ENCODE results near the gene GAS2L1.

The GAS2L1 gene

DNA sequence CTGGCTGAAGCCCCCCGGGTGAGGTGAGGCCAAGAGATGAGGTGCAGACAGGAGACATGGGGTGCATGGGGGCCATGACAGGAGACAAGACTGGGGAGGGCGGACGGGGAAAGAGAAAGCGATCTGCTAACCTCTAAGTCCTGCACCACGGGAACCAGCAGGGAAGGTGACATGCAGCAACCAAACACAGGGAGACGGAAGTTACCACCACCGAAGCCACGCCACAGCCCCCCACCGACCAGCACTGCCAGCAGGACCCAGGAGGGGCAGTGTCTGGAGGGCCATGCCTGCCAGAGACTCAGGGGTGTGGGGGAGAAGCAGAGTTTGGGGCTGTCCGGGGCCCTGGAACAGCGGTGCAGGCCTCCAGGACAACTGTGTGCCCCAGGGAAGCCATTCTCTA is 23.1 kb downstream of the GAS2L1 start:
- no peak overlapping the region for H3K27ac Mint-ChIP-seq
- DNase-seq (no peak), ATAC-seq (replicated peaks) (no peak)
- peaks cover 0 to 4% of the 10 kb centered on the region in 2 donors for H3K4me1 Mint-ChIP-seq (ENCODE audit: low read depth in 2 of 2)
- H3K27me3 Mint-ChIP-seq = no peaks in the 10 kb centered on the region
- peaks cover 14% of the 10 kb centered on the region for H3K36me3 Mint-ChIP-seq (ENCODE audit: insufficient read depth)
- no peak overlapping the region for H3K4me3 Mint-ChIP-seq
- no peaks in the 10 kb centered on the region for H3K9me3 Mint-ChIP-seq

DNA sequence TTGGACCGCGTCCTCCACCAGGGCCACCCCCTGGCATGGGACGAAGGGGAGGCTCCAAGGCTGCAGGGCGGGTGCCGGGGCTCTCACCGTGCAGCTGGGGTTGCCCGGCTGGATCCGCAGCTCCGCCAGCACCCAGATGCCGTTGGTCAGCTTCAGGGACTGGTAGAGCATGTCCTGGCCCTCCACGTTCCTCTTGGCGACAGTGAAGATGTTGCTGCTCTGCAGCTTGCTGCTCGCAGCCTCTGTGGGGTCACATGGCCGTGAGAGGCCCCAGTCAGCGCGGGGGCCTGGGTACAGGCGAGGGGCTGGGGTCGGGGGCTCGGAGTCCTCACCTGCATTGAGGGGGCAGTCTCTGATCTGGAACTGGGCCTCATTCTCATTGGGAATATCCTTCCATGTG is 23.8 kb downstream of the GAS2L1 start:
- H3K4me3 Mint-ChIP-seq = no peak overlapping the region
- peaks cover 18% of the 10 kb centered on the region for H3K36me3 Mint-ChIP-seq (ENCODE audit: insufficient read depth)
- no peaks in the 10 kb centered on the region for H3K9me3 Mint-ChIP-seq
- ATAC-seq (replicated peaks) (no peak), DNase-seq (no peak)
- H3K4me1 Mint-ChIP-seq (ENCODE audit: low read depth in 2 of 2) = peaks cover 0 to 4% of the 10 kb centered on the region in 2 donors
- no peak overlapping the region for H3K27ac Mint-ChIP-seq
- H3K27me3 Mint-ChIP-seq = no peaks in the 10 kb centered on the region

DNA sequence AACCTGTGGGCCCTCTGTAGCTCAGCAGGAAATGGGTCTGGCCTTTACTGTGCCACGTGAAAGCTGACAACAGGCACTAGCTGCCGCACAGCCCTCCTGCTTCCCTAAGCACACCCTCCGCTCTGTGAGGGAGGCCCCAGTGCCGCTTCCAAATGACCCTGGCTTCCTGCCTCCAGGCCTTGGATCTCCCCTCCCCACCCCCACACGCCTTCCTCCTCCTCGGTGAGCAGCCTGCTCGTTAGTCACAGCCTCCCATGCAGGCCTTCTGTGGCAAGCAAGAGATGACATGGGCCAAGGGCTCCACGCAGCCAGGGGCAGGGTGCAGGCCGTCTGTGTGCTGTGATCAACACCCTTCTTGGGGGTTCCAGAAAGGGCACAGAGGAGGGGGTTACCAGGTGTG is 24.3 kb downstream of the GAS2L1 start:
- peaks cover 18% of the 10 kb centered on the region for H3K36me3 Mint-ChIP-seq (ENCODE audit: insufficient read depth)
- DNase-seq (no peak), ATAC-seq (replicated peaks) (no peak)
- no peaks in the 10 kb centered on the region for H3K27me3 Mint-ChIP-seq
- H3K4me1 Mint-ChIP-seq (ENCODE audit: low read depth in 2 of 2) = peaks cover 0 to 4% of the 10 kb centered on the region in 2 donors
- H3K9me3 Mint-ChIP-seq = no peaks in the 10 kb centered on the region
- H3K27ac Mint-ChIP-seq = no peak overlapping the region
- H3K4me3 Mint-ChIP-seq = no peak overlapping the region

DNA sequence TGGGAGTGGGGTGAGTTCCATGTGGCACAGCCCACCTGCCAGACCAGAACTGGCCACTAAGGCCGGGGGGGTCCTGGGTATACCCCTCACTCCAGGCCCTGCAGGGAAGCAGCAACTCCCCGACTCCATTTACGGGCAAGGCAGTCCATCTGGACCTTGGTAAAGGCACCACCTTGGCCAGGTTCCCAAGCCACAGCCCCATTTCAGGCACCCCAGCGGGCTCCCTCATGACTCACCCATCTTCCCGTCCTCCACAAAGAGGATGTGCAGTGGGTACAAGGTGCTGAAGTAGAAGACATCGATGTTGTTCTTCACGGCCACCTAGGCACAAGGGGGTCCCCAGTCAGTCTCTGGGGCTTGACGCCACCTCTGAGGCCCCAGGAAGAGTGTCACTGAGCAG is 24.8 kb downstream of the GAS2L1 start:
- H3K36me3 Mint-ChIP-seq (ENCODE audit: insufficient read depth) = peaks cover 18% of the 10 kb centered on the region
- H3K27me3 Mint-ChIP-seq = no peaks in the 10 kb centered on the region
- no peaks in the 10 kb centered on the region for H3K9me3 Mint-ChIP-seq
- DNase-seq = no peak
- peak overlapping the region in 1 of 2 donors; percentile 79 for H3K27ac Mint-ChIP-seq
- peaks cover 0 to 4% of the 10 kb centered on the region in 2 donors for H3K4me1 Mint-ChIP-seq (ENCODE audit: low read depth in 2 of 2)
- ATAC-seq (replicated peaks) = no peak
- H3K4me3 Mint-ChIP-seq = no peak overlapping the region

DNA sequence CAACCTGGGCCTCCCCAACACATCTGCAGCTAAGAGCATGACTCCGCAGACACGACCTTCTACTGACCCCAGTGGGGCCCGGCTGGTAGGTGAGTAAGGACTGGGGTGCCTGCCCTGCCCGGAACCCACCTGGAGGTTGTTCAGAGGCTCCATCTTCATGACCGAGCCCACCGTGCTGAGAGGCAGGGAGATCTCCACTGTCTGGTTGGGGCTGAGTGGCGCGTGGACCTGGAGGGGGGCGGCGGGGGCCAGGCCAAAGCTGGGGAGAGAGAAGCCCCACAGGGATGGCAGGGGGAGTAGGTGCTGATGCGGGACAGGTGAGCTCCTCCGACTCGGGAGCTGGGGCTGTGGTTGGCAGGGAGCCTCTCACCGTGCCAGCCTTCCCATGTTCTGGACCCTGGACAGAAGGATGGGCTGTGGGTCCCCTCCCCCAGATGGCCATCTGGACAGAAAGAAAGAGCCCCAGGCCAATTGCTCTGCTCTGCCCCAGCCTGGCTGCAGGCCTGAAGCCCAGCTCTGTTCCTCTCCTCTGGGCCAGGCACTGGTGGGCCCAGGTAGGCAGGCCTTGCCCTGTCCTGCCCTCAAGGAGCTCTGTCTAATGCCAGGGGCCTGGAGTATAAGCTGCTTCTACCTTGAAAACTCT is 25.3 kb downstream of the GAS2L1 start:
- DNase-seq (no peak), ATAC-seq (replicated peaks) (no peak)
- H3K4me1 Mint-ChIP-seq (ENCODE audit: low read depth in 2 of 2) = peaks cover 0 to 4% of the 10 kb centered on the region in 2 donors
- H3K4me3 Mint-ChIP-seq = no peak overlapping the region
- H3K27ac Mint-ChIP-seq = peak overlapping the region in 1 of 2 donors; percentile 79
- peaks cover 24% of the 10 kb centered on the region for H3K36me3 Mint-ChIP-seq (ENCODE audit: insufficient read depth)
- H3K27me3 Mint-ChIP-seq = no peaks in the 10 kb centered on the region
- no peaks in the 10 kb centered on the region for H3K9me3 Mint-ChIP-seq

DNA sequence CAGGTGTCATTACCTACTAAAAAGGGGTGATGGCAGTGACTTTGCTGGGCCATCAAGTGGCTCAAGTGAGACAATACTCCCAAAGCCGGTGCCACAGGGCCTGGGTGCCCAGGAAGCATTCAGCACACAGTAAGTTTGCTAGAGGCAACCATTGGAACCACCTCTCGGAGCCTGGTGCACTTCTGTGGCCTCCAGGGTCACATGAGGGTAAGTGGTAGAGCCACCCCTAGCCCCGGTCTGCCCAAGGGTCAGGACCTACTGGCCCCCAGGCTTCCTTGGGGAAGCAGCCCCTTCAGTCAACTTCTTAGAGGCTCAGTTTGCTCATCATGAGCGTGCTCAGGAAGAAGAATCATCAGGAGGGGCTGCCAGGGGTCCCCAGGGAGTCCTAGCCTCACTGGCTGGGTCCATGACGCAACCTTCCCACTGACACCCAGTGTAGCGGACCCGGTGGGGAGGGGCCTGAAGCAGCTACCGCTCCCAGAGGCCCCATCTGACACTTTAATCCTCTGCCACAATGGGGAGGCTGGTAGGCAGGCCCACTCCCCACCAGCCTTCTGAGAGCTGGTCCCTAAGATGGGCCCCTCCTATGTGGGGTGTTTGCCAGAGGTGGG is 26.5 kb downstream of the GAS2L1 start:
- DNase-seq (no peak), ATAC-seq (replicated peaks) (no peak)
- H3K27ac Mint-ChIP-seq = no peak overlapping the region
- H3K4me1 Mint-ChIP-seq (ENCODE audit: low read depth in 2 of 2) = peaks cover 0 to 4% of the 10 kb centered on the region in 2 donors
- H3K36me3 Mint-ChIP-seq (ENCODE audit: insufficient read depth) = peaks cover 29% of the 10 kb centered on the region
- H3K9me3 Mint-ChIP-seq = no peaks in the 10 kb centered on the region
- no peak overlapping the region for H3K4me3 Mint-ChIP-seq
- H3K27me3 Mint-ChIP-seq = no peaks in the 10 kb centered on the region

DNA sequence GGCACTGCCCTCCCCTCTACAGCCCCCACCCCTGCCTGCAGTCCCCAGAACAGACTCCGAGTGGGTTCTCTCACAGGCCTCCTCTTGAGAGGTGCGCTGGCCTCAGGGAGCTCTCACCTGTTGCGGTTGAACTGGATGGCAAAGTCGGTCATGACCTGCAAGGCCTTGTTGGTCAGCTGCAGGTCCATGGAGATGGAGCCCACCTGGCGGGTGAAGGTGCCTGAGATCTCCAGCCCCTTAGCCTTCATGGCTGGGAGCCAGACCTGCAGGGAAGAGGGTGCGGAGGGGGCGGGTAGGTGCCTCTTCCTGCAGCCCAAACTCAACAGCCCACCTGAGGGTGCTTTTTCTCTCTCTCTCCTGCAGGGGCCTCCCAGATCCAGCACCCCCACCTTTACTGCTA is 27.7 kb downstream of the GAS2L1 start:
- ATAC-seq (replicated peaks) (no peak), DNase-seq (no peak)
- Mint-ChIP-seq H3K4me1 (ENCODE audit: low read depth in 2 of 2) (peaks cover 0 to 4% of the 10 kb centered on the region in 2 donors), H3K9me3 (no peaks in the 10 kb centered on the region), H3K4me3 (no peak overlapping the region), H3K27me3 (no peaks in the 10 kb centered on the region), H3K27ac (no peak overlapping the region), H3K36me3 (ENCODE audit: insufficient read depth) (peaks cover 38% of the 10 kb centered on the region)

DNA sequence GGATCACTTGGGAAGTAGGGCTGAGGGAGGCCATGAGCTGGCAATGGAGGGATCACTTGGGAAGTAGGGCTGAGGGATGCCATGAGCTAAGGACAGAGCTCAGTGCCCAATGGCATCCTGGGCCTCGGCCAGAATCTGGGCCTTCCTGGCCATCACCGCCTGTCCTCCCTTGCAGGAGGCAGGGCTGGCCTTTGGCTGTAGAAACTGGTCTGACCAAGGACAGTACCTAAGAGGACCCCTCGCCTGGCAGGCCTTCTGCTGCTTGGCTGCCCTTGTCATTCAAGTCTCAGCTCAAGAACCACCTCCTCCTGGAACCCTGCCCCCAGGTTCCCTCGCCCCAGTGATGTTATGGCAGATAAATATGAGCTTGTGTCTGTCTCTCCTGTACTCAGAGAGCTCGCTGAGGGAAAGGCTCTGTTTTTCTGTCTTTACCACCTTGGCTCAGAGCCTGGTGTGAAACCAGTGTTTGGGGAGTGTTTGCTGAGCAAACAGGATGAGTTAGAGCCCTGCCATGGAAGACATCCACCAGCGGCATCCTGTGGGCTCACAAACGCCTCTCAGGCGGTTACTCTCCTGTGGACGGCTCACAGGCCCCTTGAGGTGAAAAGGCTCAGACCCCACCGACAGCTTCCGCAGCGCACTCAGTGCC is 28.4 kb downstream of the GAS2L1 start:
- Mint-ChIP-seq H3K27ac (peak overlapping the region in 1 of 2 donors; percentile 16), H3K4me3 (no peak overlapping the region)
- DNase-seq = no peak

DNA sequence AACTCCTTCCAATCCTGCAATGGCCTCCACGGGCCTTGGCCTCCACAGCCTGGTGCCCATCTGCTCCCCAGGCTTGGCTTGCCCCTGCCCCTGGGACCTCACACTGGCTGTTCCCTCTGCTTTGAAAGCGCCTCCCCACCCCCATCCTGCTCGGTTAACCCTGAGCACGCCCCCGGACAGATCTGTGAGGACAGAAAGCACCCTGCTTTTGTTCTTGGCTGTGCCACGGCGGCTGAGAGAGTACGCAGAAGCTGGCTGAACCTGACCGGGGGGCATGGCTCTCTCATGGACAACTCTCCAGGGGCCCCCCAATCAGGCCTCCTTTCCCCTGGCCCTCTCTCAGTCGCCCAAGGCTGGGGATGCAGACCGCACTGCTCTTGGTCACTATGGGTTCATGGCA is 29.2 kb downstream of the GAS2L1 start:
- Mint-ChIP-seq H3K27me3 (no peaks in the 10 kb centered on the region), H3K9me3 (no peaks in the 10 kb centered on the region), H3K36me3 (ENCODE audit: insufficient read depth) (peaks cover 44% of the 10 kb centered on the region), H3K27ac (peak overlapping the region in 1 of 2 donors; percentile 49), H3K4me3 (no peak overlapping the region), H3K4me1 (ENCODE audit: low read depth in 2 of 2) (peaks cover 0 to 4% of the 10 kb centered on the region in 2 donors)
- ATAC-seq (replicated peaks) (no peak), DNase-seq (no peak)

More for the DNA sequence above, 28.4 kb downstream of the GAS2L1 start:
- ATAC-seq (replicated peaks) = no peak
- Mint-ChIP-seq H3K4me1 (ENCODE audit: low read depth in 2 of 2) (peaks cover 0 to 4% of the 10 kb centered on the region in 2 donors), H3K36me3 (ENCODE audit: insufficient read depth) (peaks cover 44% of the 10 kb centered on the region), H3K27me3 (no peaks in the 10 kb centered on the region), H3K9me3 (no peaks in the 10 kb centered on the region)

DNA sequence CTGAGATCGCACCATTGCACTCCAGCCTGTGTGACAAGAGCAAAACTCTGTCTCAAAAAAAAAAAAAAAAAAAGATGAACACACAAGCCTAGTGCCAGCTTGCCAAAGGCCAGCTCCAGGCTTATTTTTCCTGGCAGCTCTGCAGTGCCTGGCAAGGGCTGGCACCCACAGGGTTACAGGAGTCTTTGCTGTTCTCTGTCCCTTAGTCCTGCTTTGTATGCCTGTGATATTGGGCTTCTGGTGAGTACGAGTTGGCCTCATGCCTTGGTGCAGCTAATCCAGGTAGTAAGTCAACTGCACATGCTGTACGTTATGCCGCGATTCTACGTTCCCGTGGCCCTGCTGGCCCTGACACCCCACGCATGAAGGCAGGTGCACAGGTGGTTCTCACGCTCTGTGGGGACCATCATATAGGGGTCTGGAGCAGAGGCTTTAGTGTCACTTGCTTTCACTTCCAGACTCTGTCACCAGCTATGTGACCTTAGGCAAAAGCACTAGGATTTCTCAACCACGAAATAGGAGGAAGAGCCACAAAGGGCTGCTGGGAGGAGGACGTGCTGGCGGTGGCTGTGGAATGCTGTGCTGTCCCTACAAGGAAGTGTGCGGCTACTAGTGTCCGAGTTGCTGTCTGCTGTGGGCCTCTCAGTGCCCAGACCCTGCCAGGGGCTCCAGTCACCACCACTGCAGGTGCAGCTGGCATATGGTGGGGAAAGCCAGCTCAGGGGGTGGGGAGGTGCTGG is 30.5 kb downstream of the GAS2L1 start:
- peaks cover 0 to 4% of the 10 kb centered on the region in 2 donors for H3K4me1 Mint-ChIP-seq (ENCODE audit: low read depth in 2 of 2)
- no peak overlapping the region for H3K27ac Mint-ChIP-seq
- H3K36me3 Mint-ChIP-seq (ENCODE audit: insufficient read depth) = peaks cover 44% of the 10 kb centered on the region
- no peaks in the 10 kb centered on the region for H3K27me3 Mint-ChIP-seq
- no peaks in the 10 kb centered on the region for H3K9me3 Mint-ChIP-seq
- H3K4me3 Mint-ChIP-seq = no peak overlapping the region
- DNase-seq = no peak
- ATAC-seq (replicated peaks) = no peak

DNA sequence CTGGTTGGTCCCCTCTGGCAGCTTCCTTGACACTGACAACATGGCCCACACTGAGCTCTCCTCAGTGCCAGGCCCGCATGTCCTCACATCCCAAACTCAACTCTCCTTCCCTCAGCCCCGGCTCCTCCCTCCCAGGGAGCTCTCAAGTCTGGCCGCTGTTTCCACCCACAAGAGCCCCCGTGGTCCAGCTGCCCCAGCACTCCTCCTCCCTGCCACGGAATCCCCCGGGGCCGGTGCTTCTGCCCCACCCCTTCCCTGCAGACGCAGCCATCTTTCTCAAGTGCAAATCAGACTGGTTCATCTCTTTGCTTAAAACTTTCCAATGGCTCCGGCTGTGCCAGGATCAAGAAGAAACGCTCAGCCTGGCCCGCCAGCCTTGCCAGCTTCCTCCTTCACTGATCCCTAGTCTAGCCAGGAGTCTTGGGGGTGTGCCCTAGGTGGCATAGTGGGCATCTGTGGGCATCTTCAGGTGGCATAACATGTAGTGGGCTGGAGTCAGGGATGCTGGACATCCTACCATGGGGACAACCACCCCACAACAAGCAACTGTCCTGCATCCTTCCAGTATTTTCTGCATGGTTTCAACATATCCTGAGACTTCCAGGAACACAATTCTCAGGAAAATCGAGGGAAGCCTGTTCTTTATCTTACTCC is 31.3 kb downstream of the GAS2L1 start:
- no peaks in the 10 kb centered on the region for H3K9me3 Mint-ChIP-seq
- DNase-seq (no peak), ATAC-seq (replicated peaks) (no peak)
- H3K4me3 Mint-ChIP-seq = no peak overlapping the region
- peaks cover 47% of the 10 kb centered on the region for H3K36me3 Mint-ChIP-seq (ENCODE audit: insufficient read depth)
- peak overlapping the region in 1 of 2 donors; percentile 65 for H3K27ac Mint-ChIP-seq
- peaks cover 0 to 4% of the 10 kb centered on the region in 2 donors for H3K4me1 Mint-ChIP-seq (ENCODE audit: low read depth in 2 of 2)
- no peaks in the 10 kb centered on the region for H3K27me3 Mint-ChIP-seq

DNA sequence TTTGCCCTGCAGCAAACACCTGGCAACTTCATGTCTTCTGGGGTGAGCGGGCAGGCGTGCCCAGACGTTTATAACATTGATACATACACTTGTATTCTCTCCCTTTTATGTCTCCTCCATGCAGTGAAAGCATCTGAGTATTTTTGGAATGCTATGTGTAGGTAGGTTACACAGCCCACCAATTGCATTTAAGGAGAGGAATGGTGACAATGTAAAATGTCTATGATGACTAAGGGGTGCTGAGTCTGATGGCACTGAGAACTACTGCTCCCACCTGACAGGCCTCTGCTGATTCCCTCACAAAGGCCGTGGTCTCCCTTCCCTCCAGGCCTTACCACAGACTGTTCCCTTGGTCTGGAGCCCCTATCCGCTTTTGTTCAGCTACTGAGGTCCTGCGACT is 31.9 kb downstream of the GAS2L1 start:
- Mint-ChIP-seq H3K36me3 (ENCODE audit: insufficient read depth) (peaks cover 47% of the 10 kb centered on the region), H3K27ac (no peak overlapping the region), H3K4me3 (no peak overlapping the region), H3K9me3 (no peaks in the 10 kb centered on the region), H3K27me3 (no peaks in the 10 kb centered on the region), H3K4me1 (ENCODE audit: low read depth in 2 of 2) (peaks cover 0 to 1% of the 10 kb centered on the region in 2 donors)
- no peak for DNase-seq
- no peak for ATAC-seq (replicated peaks)
